Panc1 (cell line): ENCODE data around the gene CSF3R. TPM values are rescaled to one million over a fixed set of nuclear protein-coding genes. Genes with fewer than 3 reads are reported as not detected.

Experiments
- ATAC-seq: fragments of 200-7000 bp; cut with Tn5 transposase; 2 replicates; pipeline ENCODE4 v1.9.1; 2020; ENCODE audit warnings: mild to moderate bottlenecking, moderate library complexity
- BruUV-seq: library from RNA; stranded (reverse); fragments of 400-500 nt; replicated peaks from 2 replicates; lab custom pipeline; 2021; lab: Mats Ljungman, UMichigan
- CTCF ChIA-PET: fragments of 300-600 bp; sonication (Branson Sonifier 250); formaldehyde crosslinking; loops from one replicate; lab custom pipeline; 2022; ENCODE audit warnings: antibody characterized with exemption; lab: Charles Lee
- POLR2A ChIA-PET: fragments of 300-600 bp; sonication (Branson Sonifier 250); formaldehyde crosslinking; loops from one replicate; lab custom pipeline; 2022; ENCODE audit warnings: antibody characterized with exemption; lab: Charles Lee
- DNase-seq: peaks from one replicate; pipeline ENCODE4 v3.0.0-alpha.2; 2010; ENCODE audit warnings: low read depth, low spot score
- H3K27ac ChIP-seq: 2 replicates; pipeline ENCODE4 v1.5.1; 2011; ENCODE audit warnings: mild to moderate bottlenecking, low read length, inconsistent platforms
- H3K27me3 ChIP-seq: fragments of 200-500 bp; sonication (Bioruptor generic); 2 replicates; pipeline ENCODE4 v1.6.0; 2014; ENCODE audit warnings: low read length, inconsistent platforms; ENCODE audit not compliant: control insufficient read depth, insufficient read depth
- H3K36me3 ChIP-seq: fragments of 200-500 bp; sonication (Bioruptor generic); 2 replicates; pipeline ENCODE4 v1.5.1; 2014; ENCODE audit warnings: inconsistent platforms, mild to moderate bottlenecking, low read length, moderate library complexity; ENCODE audit not compliant: control insufficient read depth, insufficient read depth
- H3K4me1 ChIP-seq: 2 replicates; pipeline ENCODE4 v1.5.1; 2011; ENCODE audit warnings: inconsistent platforms, mild to moderate bottlenecking, low read length, moderate library complexity; ENCODE audit not compliant: control insufficient read depth, insufficient read depth
- H3K4me3 ChIP-seq, 2 experiments: 2 replicates each; pipeline ENCODE4 v1.5.1; 2011 to 2012; ENCODE audit warnings: low read depth in 2 of 2, low read length in 2 of 2, mild to moderate bottlenecking in 2 of 2, inconsistent platforms in 1 of 2, moderate library complexity in 1 of 2
- H3K9me3 ChIP-seq: fragments of 200-500 bp; sonication (Bioruptor generic); 2 replicates; pipeline ENCODE4 v1.5.1; 2014; ENCODE audit warnings: low read depth, mild to moderate bottlenecking, inconsistent platforms, low read length, moderate library complexity; ENCODE audit not compliant: control insufficient read depth, insufficient read depth
- CTCF ChIP-seq: fragments of 450-650 bp; IDR thresholded peaks from 2 replicates; pipeline ENCODE4 v1.5.1; 2017; ENCODE audit warnings: mild to moderate bottlenecking
- POLR2AphosphoS5 ChIP-seq: IDR thresholded peaks from 2 replicates; pipeline ENCODE4 v1.6.1; 2012; ENCODE audit warnings: mild to moderate bottlenecking, low read depth, low read length, moderate library complexity
- SIN3A ChIP-seq: IDR thresholded peaks from 2 replicates; pipeline ENCODE4 v1.6.1; 2012; ENCODE audit warnings: low read depth, mild to moderate bottlenecking, low read length, moderate library complexity, borderline replicate concordance; ENCODE audit not compliant: insufficient read depth
- TCF7L2 ChIP-seq: IDR thresholded peaks from 2 replicates; pipeline ENCODE4 v1.6.1; 2011; ENCODE audit warnings: mild to moderate bottlenecking, low read depth, low read length, inconsistent platforms
- in situ Hi-C: cut with HindIII; loops from 2 replicates; pipeline ENCODE4 v1.10.0; 2016; ENCODE audit warnings: low sequenced_read_pairs, low pct_unique_long_range_greater_than_20kb
- intact Hi-C: fragments of 100-400 bp; cut with micrococcal nuclease; formaldehyde crosslinking; loops from one replicate; pipeline ENCODE4 v1.10.0; 2022; ENCODE audit not compliant: unreplicated experiment
- total RNA-seq: library from RNA; stranded (reverse); gene quantifications from one replicate; pipeline ENCODE4 v1.2.1, GENCODE V29; 2021; ENCODE audit not compliant: unreplicated experiment
- TF ChIP-seq, protein P1 (sequence below), 2 experiments: IDR thresholded peaks; 2 replicates each; pipeline ENCODE4 v1.6.1; 2011 to 2012; ENCODE audit warnings: low read depth in 2 of 2, control low read depth in 1 of 2, low read length in 1 of 2, mild to moderate bottlenecking in 1 of 2, moderate library complexity in 1 of 2; ENCODE audit not compliant: insufficient read depth in 1 of 2

Gene CSF3R
- total RNA-seq, 1 experiment from 2014 or later: 0.31 TPM

DNA sequence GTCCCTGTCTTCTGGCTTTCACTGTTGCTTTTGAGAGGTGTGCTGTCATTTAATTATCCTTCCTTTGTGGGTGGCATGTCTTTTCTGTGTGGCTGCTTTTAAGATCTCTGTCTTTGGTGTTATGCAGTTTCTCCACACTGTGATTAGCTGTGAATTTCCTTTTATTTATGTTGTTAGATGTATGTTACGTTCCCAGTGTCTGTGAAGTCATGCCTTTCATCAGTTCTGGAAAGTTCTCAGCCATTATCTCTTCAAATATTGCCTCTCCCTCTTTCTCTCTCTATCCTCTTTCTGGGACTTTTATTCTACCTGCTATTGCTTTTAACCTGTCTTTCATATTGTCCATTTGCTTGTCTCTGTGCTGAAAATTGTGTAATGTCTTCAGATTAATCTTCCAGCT is 21.0 kb upstream of the CSF3R start:
- Histone ChIP-seq H3K27ac (no peak overlapping the region), H3K4me3 (no peak overlapping the region), H3K27me3 (peaks cover 10% of the 10 kb centered on the region), H3K9me3 (no peaks in the 10 kb centered on the region), H3K36me3 (no peaks in the 10 kb centered on the region), H3K4me1 (no peaks in the 10 kb centered on the region)
- no TSS peak for BruUV-seq
- in situ Hi-C loops (no loop called here), intact Hi-C loops (no loop called here)
- ATAC-seq (no peak), DNase-seq (no peak)
- CTCF ChIA-PET: no interaction called here
- TF ChIP-seq TCF7L2: no peak
- TF ChIP-seq, protein P1, sequence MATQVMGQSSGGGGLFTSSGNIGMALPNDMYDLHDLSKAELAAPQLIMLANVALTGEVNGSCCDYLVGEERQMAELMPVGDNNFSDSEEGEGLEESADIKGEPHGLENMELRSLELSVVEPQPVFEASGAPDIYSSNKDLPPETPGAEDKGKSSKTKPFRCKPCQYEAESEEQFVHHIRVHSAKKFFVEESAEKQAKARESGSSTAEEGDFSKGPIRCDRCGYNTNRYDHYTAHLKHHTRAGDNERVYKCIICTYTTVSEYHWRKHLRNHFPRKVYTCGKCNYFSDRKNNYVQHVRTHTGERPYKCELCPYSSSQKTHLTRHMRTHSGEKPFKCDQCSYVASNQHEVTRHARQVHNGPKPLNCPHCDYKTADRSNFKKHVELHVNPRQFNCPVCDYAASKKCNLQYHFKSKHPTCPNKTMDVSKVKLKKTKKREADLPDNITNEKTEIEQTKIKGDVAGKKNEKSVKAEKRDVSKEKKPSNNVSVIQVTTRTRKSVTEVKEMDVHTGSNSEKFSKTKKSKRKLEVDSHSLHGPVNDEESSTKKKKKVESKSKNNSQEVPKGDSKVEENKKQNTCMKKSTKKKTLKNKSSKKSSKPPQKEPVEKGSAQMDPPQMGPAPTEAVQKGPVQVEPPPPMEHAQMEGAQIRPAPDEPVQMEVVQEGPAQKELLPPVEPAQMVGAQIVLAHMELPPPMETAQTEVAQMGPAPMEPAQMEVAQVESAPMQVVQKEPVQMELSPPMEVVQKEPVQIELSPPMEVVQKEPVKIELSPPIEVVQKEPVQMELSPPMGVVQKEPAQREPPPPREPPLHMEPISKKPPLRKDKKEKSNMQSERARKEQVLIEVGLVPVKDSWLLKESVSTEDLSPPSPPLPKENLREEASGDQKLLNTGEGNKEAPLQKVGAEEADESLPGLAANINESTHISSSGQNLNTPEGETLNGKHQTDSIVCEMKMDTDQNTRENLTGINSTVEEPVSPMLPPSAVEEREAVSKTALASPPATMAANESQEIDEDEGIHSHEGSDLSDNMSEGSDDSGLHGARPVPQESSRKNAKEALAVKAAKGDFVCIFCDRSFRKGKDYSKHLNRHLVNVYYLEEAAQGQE (IDR thresholded peaks at IDR 0.05; ENCODE audit: insufficient read depth in 1 of 2, low read depth in 2 of 2, low read length in 1 of 2): no peak
- no peak for TF ChIP-seq POLR2AphosphoS5
- no peak for TF ChIP-seq SIN3A
- no peak for TF ChIP-seq CTCF
- POLR2A ChIA-PET: no interaction called here

- H3K27me3 ChIP-seq: peaks cover 12% of the 10 kb centered on the region
- no peak for ATAC-seq
- ChIA-PET CTCF (no interaction called here), POLR2A (no interaction called here)
- DNase-seq: no peak
- H3K27ac ChIP-seq: no peak overlapping the region
- no peaks in the 10 kb centered on the region for H3K4me1 ChIP-seq
- BruUV-seq: no TSS peak
- H3K9me3 ChIP-seq: no peaks in the 10 kb centered on the region
- no peaks in the 10 kb centered on the region for H3K36me3 ChIP-seq
- in situ Hi-C loops: no loop called here
- H3K4me3 ChIP-seq: no peak overlapping the region
- TF ChIP-seq, protein P1 (IDR thresholded peaks at IDR 0.05; ENCODE audit: insufficient read depth in 1 of 2, low read depth in 2 of 2, low read length in 1 of 2): no peak
- no peak for TF ChIP-seq TCF7L2
- no peak for TF ChIP-seq POLR2AphosphoS5
- TF ChIP-seq CTCF: no peak
- TF ChIP-seq SIN3A: no peak
- intact Hi-C loops: no loop called here
Measured at GRCh38 chr1:36503159-36503558, 20.4 kb upstream of the CSF3R start.
